ENCODE results near the gene USP27X. TPM values are rescaled to one million over a fixed set of nuclear protein-coding genes. Genes with fewer than 3 reads are reported as not detected.

USP27X gene
- polyA plus RNA-seq (2012; ENCODE audit: insufficient read depth, insufficient read length, low read depth): 1.8 TPM

DNA sequence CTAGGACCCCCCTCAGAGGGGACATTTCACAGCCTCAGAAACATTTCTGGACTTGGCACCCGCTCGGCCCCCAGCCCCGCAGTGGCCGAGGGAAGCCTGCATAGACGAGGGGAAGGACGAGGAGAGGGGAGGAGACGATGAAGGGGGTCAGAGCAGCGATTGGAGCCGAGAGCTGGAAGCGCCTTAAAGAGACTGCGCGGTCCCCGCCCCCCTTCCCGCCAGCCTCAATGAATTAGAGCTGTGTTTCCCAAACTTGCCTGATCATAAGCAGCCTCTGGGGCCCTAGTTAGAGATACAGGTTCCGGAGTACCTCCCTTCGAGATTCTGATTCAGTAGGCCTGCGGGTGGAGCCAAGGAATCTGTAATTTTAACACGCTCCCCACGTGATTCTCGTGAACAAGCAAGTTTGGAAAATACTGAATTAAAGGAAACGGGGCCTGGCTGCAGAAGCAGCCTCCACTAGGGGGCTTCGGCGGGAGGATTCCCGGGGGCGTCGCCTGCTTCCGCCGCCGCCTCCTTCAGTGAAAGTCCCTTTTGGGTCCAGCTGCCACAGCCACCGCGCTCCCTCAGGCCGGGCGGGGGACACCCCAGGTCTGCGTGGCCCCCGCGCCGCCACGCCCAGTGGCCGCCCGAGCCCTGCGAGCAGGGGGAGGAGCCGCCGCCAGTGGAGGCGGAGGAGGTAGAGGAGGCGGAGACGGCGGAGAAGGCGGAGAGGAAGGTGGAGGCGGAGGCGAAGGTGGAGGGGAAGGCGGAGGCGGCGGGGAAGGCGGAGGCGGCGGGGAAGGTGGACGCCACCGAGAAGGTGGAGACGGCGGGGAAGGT, at the start of gene USP27X:
Gene USP27X, plus strand, starts transcription at position 651 of the 822 bp plus-strand sequence. CDS start 824 bp downstream, outside the sequence.
- TF ChIP-seq, protein P1, sequence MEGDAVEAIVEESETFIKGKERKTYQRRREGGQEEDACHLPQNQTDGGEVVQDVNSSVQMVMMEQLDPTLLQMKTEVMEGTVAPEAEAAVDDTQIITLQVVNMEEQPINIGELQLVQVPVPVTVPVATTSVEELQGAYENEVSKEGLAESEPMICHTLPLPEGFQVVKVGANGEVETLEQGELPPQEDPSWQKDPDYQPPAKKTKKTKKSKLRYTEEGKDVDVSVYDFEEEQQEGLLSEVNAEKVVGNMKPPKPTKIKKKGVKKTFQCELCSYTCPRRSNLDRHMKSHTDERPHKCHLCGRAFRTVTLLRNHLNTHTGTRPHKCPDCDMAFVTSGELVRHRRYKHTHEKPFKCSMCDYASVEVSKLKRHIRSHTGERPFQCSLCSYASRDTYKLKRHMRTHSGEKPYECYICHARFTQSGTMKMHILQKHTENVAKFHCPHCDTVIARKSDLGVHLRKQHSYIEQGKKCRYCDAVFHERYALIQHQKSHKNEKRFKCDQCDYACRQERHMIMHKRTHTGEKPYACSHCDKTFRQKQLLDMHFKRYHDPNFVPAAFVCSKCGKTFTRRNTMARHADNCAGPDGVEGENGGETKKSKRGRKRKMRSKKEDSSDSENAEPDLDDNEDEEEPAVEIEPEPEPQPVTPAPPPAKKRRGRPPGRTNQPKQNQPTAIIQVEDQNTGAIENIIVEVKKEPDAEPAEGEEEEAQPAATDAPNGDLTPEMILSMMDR (IDR thresholded peaks at IDR 0.05; ENCODE audit: low read depth, low read length): peak; percentile 59

GRCh38 chrX:49838374-49838773, 40.9 kb upstream of the USP27X start:
- peaks cover 2% of the 10 kb centered on the region; the same call in 1 of the 2 replicates for H3K27me3 ChIP-seq
- peak; percentile 19 for DNase-seq
- H3K4me3 ChIP-seq (ENCODE audit: low read depth, low read length): no peak overlapping the region
- TF ChIP-seq, protein P1 (IDR thresholded peaks at IDR 0.05; ENCODE audit: low read depth, low read length): peak; percentile 56
- no peaks in the 10 kb centered on the region for H3K36me3 ChIP-seq
- no peaks in the 10 kb centered on the region for H3K9me3 ChIP-seq
- H3K4me1 ChIP-seq: no peaks in the 10 kb centered on the region

More for the DNA sequence above, at the start of gene USP27X:
- Histone ChIP-seq H3K4me3 (ENCODE audit: low read depth, low read length) (peak within 1 kb of the TSS; percentile 61), H3K4me1 (no peaks in the 10 kb centered on the region), H3K36me3 (no peaks in the 10 kb centered on the region), H3K9me3 (no peaks in the 10 kb centered on the region), H3K27me3 (no peaks in the 10 kb centered on the region)
- peak; percentile 78 for DNase-seq

- TF ChIP-seq, protein P1 (IDR thresholded peaks at IDR 0.05; ENCODE audit: low read depth, low read length): peak; percentile 71
- Histone ChIP-seq H3K9me3 (no peaks in the 10 kb centered on the region), H3K4me3 (ENCODE audit: low read depth, low read length) (no peak overlapping the region), H3K36me3 (no peaks in the 10 kb centered on the region), H3K4me1 (no peaks in the 10 kb centered on the region), H3K27me3 (no peaks in the 10 kb centered on the region)
- DNase-seq: peak; percentile 90
Observed at GRCh38 chrX:49840679-49841078, 38.6 kb upstream of the USP27X start.

- Histone ChIP-seq H3K36me3 (no peaks in the 10 kb centered on the region), H3K27me3 (no peaks in the 10 kb centered on the region), H3K4me3 (ENCODE audit: low read depth, low read length) (no peak overlapping the region), H3K9me3 (no peaks in the 10 kb centered on the region), H3K4me1 (no peaks in the 10 kb centered on the region)
- TF ChIP-seq, protein P1 (IDR thresholded peaks at IDR 0.05; ENCODE audit: low read depth, low read length): no peak
- no peak for DNase-seq
Observed at GRCh38 chrX:49842621-49843020, 36.7 kb upstream of the USP27X start.

DNA sequence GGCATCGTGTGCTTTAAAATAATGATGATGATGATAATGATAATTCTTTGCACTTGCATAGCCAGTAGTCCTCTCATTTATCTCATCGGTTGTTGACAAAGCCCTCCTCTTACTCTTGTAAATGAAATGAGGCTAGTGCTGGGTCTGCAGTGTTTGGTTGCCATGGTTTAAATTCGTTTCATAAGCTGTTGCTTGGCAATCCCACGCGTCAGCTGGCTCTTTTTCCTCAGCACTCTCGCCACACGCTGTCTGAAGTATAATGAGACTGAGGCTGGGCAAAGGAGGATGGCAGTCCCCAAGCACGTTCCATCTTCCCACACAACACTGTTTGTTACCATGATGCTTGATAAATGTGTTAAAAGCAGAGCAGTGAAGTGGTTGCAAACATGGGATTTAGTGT, 34.7 kb upstream of the USP27X start:
- Histone ChIP-seq H3K4me3 (ENCODE audit: low read depth, low read length) (no peak overlapping the region), H3K36me3 (no peaks in the 10 kb centered on the region), H3K9me3 (no peaks in the 10 kb centered on the region), H3K4me1 (no peaks in the 10 kb centered on the region), H3K27me3 (no peaks in the 10 kb centered on the region)
- TF ChIP-seq, protein P1 (IDR thresholded peaks at IDR 0.05; ENCODE audit: low read depth, low read length): no peak
- DNase-seq: no peak
